ENCODE data around the gene KYAT1.

DNA sequence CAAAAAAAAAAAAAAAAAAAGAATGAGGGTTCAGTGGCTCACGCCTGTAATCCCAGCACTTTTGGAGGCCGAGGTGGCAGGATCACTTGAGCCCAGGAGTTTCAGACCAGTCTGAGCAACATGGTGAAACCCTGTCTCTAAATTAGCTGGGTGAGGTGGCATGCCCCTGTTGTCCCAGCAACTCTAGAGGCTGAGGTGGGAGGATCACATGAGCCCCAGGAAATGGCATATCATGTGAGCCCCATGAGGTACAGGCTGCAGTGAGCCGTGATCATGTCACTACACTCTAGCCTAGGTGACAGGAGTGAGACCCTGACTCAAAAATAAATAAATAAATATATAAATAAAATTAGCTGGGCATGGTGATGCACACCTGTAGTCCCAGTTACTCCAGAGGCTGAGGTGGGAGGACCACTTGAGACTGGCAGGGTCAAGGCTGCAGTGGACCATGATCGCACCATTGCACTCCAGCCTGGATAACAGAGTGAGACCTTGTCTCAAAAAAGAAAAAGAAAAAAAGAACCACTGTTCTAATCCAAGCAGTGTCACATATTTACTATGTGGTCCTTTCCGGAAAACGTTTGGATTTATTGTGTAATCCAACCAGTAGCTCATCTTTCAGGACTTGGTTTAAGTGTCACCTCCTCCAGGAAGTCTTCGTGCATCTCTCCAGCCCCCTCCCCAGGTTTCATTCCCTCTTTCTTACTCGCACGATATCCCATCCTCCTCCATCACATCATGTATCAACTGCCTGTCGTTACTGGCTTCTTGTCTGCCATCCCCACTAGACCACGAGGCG, 39.9 kb downstream of the KYAT1 start:
- TF ChIP-seq MXD4 (CRISPR knock-in tag; IDR thresholded peaks at IDR 0.05; ENCODE audit: borderline replicate concordance) (no peak), ZNF263 (CRISPR knock-in tag; IDR thresholded peaks at IDR 0.05; ENCODE audit: low read depth) (no peak), CTCF (IDR thresholded peaks at IDR 0.05) (no peak)
